ENCODE measurements around the gene OMG.
"Not testable (repeated sequence)": the region's sequence is repeated elsewhere in the genome, so short reads cannot be mapped to it uniquely, and the experiment has no call there.

Gene OMG

DNA sequence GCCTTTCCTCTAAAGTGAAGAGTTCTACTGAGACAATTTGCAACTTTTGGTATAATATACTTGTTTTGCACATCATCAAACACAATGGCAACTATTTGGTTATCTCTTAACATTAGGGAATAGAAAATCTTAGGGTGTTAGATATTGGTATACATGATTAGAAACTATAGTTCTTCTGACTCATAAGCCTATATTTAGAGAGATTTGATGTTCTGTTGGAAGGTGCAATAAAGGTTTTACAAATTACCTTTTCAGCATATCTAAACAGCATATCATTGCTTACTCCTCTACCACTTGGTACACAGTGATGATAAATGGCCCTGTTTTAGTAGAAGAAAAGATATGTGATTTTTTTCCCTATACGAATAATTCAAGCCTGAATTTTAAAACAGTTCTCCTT is 10.6 kb upstream of the OMG start:
- DNase-seq: no peak

- DNase-seq: no peak
Observed at GRCh38 chr17:31299624-31300023, 2.6 kb upstream of the OMG start.

- no peak for DNase-seq
Observed at GRCh38 chr17:31296142-31296541, 897 bp downstream of the OMG start.

DNA sequence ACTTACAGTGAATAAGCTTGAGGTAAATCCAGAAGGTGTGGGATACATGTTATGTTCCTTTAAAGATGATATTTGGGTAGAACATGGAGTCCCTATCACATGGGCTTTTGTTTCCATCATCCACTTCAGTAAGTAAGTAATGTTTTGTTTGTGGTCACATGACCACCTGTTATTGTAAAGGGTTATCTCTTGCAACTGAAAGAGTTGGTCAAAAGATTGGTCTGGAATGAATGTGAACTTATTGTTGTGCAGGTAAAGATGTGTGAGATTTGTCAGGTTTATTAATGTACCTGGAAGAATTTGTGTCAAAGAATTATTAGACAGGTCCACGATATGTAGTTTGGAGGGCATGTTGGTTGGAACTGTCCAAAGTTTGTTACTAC is 1.6 kb downstream of the OMG start:
- no peak for DNase-seq

DNA sequence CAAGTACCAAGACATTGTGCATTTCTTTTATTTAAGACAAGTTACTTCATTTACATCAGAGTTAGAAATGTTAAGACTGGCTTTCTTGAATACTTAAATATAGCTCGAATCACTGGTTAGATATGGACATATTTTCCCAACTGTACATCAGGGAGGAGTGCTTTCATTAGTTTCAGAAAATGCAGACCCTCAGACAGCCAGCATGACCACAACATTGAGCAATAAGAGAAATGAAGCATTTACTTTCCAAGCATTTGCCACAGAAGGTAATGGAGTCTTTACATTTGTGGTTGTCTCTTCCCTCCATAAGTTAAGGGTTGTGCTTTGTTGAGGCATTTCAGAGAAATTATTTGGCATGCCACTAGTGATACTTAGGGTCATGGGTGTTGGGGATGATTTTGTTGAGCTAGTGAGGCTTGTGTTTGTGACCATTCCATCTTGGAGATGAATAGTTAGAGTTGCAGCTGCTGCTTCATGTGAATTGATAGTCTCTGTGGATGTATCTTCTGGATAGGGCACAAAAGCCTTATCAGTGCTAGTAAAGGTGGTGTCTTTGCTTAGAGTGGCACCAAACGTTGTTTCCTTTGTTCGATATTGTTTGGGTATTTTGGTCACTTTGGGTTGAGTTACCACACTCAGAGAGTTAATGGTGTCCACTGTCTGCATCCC is 2.1 kb downstream of the OMG start:
- DNase-seq: no peak

GRCh38 chr17:31294231-31294630 is 2.8 kb downstream of the OMG start:
- no peak for DNase-seq

- no peak for DNase-seq
Observed at GRCh38 chr17:31293581-31293980, 3.5 kb downstream of the OMG start.

DNA sequence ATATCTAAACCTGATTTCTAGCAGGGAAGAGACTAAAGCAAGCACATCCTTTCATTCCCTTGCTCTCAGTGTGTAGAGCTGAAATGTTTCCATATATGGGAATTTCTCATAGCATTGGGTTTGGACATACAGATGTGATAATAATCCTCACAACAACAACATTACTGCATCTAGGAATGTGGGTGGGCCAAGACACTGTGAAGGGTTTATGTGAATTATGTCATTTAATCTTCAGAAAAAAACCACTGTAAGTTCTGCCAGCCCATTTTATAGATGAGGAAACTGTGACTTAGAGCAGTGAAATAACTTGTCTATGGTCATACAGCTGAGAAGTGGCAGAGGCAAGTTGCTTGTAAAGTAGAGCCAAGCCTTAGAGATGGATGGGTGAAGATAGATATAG is 5.2 kb downstream of the OMG start:
- DNase-seq: no peak

- DNase-seq: no peak
Observed at GRCh38 chr17:31289790-31290189, 7.2 kb downstream of the OMG start.

- not testable (repeated sequence) for DNase-seq
Observed at GRCh38 chr17:31287932-31288331, 9.1 kb downstream of the OMG start.

DNA sequence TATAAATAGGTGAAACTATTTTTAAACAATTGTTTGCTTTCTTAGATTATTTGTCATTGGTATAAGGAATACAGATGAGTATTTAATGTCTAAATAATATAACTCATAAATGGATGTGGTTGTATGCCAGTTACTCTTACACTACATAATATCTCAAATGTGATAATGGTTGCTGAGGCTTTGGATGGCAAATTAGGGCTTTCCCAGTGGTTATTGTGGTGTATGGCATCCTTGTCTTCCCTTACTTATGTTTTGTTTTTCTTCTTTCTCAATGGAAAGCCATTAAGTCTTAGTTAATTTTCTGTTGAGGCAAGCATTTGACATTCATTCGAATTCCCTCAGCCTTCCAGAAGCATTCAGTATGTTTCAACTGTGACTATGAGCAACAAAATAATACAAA is 10.5 kb downstream of the OMG start:
- DNase-seq: no peak

- DNase-seq: no peak
Observed at GRCh38 chr17:31283841-31284240, 13.2 kb downstream of the OMG start.

- no peak for DNase-seq
Observed at GRCh38 chr17:31281061-31281460, 16.0 kb downstream of the OMG start.

GRCh38 chr17:31279401-31279800 is 17.6 kb downstream of the OMG start:
- DNase-seq: no peak

GRCh38 chr17:31275116-31275515 is 21.9 kb downstream of the OMG start:
- DNase-seq: no peak

DNA sequence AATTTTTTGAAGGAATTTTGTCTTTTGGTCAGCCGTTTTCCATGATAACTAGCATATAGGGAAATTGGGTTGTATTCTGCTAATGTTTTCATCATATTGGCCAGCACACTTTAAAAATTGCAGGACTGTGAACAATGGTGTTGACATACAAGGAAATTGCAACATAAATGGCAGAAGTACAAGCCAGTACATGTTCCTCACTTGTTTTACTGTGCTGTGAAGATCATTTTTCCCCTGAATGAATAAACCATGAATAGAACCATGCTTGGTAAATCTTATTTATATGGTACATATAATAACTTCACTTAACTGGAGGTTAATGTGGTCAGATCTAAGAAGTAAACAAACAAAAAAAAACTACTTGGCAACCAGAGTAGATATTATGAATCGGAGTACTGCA is 22.8 kb downstream of the OMG start:
- no peak for DNase-seq

- DNase-seq: no peak
Observed at GRCh38 chr17:31273516-31273915, 23.5 kb downstream of the OMG start.

- no peak for DNase-seq
Observed at GRCh38 chr17:31272803-31273202, 24.2 kb downstream of the OMG start.

GRCh38 chr17:31272236-31272635 is 24.8 kb downstream of the OMG start:
- no peak for DNase-seq

GRCh38 chr17:31269578-31269983 is 27.5 kb downstream of the OMG start:
- no peak for DNase-seq

DNA sequence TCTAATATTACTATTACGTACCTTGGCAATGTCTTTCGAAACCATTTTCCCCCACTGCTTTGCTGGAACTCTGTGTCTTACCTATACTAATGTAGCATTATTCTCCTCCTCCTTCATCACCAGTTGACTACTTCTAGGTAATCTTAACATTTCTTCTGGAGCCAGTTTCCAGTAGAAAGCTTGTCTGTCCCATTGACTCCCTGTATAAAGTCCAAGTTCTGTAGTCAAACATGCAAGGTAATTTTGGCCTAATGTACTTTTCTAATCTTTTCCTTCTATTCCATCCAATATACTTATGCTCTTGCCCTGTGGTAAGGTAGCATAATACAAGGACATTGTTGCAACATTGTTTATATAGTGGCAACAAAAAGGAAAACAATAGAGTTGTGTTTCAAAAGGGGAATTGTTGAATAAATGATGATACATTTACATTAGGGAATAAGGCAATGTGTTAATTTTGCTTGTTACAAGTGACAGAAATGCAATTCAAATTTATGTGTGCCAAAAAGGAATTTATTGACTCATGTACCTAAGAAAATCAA is 27.9 kb downstream of the OMG start:
- DNase-seq: no peak

DNA sequence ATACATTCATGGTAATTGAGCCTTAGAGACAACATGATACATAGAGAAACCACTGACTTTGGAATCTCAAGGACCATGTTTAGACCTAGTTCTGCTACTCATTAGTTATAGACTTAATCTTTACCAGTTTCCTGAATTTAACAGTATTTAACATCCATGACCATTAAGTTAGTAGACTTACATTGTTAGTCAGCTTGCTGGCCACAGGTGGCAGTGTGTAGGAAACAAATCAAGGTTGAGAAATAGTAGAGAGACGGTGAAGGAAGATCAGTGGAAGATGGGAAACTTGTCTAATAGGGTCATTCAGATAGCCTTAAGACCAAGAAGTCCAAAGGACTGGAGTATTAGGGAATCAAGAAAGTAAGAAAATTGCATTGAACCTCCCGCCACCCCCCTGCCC is 31.0 kb downstream of the OMG start:
- no peak for DNase-seq

DNA sequence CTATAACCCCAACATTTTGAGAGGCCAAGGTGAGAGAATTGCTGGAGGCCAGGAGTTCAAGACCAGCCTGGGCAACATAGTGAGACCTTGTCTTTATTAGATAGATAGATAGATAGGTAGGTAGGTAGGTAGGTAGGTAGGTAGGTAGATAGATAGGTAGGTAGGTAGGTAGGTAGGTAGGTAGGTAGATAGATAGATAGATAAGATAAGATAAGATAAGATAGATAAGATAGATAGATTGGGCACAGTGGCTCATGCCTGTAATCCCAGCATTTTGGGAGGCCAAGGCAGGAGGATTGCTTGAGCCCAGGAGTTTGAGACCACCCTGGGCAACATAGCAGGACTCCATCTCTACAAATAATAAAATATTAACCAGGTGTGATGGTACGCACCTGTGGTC is 34.1 kb downstream of the OMG start:
- DNase-seq: not testable (repeated sequence)

GRCh38 chr17:31261601-31262000 is 35.4 kb downstream of the OMG start:
- no peak for DNase-seq

- no peak for DNase-seq
Observed at GRCh38 chr17:31260151-31260550, 36.9 kb downstream of the OMG start.

Measured in activated CD4-positive, alpha-beta T cell treated with anti-CD3 and anti-CD28 coated beads, Interleukin-2, Interleukin-6, amounts not matched to agents 100 ng/mL and 50 ng/mL, durations not matched to agents 16 hours and 8 hours (primary cell).